ENCODE results near the gene TRPM2. TPM values are rescaled to one million over a fixed set of nuclear protein-coding genes. Genes with fewer than 3 reads are reported as not detected.

The TRPM2 gene
- total and polyA plus RNA-seq, 2 donors (not counting 1 experiment from before 2014, with no cell fraction given): not detected

DNA sequence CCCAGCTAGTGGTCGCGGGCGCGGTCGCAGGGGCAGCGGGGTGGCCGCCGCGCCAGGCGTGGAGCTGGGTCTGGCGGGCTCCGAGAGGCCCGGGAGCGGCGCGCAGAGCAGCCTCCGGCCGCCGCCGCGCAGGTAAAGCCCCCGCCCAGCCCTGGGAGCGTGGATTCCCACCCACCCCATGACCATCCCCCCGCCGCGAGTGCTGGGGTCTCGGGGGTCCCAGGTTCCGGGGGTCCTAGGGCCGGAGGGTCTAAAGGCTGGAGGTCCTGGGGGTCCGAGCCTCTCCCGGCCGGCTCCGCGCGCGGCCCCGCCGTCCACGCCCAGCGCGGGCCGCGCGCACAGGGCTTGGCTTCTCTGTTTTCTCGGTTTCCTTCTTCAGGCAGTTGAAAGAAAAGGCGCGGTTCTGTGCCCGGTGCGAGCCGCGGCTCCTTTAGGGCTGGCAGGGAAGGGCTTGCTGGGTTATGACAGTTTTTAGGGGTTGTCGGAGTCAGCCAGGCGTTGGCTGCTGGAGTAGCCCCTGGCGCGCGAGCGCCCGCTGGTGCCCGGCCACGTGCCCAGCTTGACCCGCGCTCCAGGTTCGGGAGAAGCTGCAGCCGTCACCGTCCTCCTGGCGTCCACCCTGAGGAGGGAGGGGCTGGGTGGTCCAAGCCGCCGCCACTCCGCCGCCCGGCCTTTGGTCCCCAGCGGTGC, 102.2 kb downstream of the TRPM2 start:
- Histone ChIP-seq H3K9me3 (ENCODE audit: control insufficient read depth, insufficient read depth, low read depth, low read length) (no peaks in the 10 kb centered on the region), H3K79me2 (ENCODE audit: control insufficient read depth, insufficient read depth, low read length) (no peaks in the 10 kb centered on the region), H3K27me3 (ENCODE audit: control insufficient read depth, insufficient read depth, low read length) (no peaks in the 10 kb centered on the region), H3K4me1 (ENCODE audit: control insufficient read depth, extremely low read depth, insufficient read depth, low read length) (no peaks in the 10 kb centered on the region), H3K4me3 (replicated peaks in 1 of 4; ENCODE audit: control extremely low read depth in 1 of 4, insufficient read depth in 1 of 4, low read depth in 3 of 4, low read length in 4 of 4) (peak overlapping the region in 3 of 4 experiments; percentile 7 to 48 (median 40)), H4K20me1 (ENCODE audit: control insufficient read depth, extremely low read depth, insufficient read depth, low read length) (no peaks in the 10 kb centered on the region), H3K4me2 (ENCODE audit: extremely low read depth, insufficient read depth, low read length) (no peak overlapping the region), H3K9ac (ENCODE audit: insufficient read depth, low read length) (no peak overlapping the region), H3K27ac (ENCODE audit: insufficient read depth, low read length) (no peak overlapping the region), H3K36me3 (ENCODE audit: control insufficient read depth, insufficient read depth, low read length) (no peaks in the 10 kb centered on the region), H2AFZ (ENCODE audit: low read length) (no peak overlapping the region)
- DNase-seq (ENCODE audit: low read depth in 2 of 2): peak; percentile 13 to 20
- no peak for TF ChIP-seq EZH2 (IDR thresholded peaks at IDR 0.05; ENCODE audit: low read length, missing control alignments)
- TF ChIP-seq, protein P1, sequence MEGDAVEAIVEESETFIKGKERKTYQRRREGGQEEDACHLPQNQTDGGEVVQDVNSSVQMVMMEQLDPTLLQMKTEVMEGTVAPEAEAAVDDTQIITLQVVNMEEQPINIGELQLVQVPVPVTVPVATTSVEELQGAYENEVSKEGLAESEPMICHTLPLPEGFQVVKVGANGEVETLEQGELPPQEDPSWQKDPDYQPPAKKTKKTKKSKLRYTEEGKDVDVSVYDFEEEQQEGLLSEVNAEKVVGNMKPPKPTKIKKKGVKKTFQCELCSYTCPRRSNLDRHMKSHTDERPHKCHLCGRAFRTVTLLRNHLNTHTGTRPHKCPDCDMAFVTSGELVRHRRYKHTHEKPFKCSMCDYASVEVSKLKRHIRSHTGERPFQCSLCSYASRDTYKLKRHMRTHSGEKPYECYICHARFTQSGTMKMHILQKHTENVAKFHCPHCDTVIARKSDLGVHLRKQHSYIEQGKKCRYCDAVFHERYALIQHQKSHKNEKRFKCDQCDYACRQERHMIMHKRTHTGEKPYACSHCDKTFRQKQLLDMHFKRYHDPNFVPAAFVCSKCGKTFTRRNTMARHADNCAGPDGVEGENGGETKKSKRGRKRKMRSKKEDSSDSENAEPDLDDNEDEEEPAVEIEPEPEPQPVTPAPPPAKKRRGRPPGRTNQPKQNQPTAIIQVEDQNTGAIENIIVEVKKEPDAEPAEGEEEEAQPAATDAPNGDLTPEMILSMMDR (conservative IDR thresholded peaks at IDR 0.05 in 1 of 2, IDR thresholded peaks at IDR 0.05 in 1 of 2; ENCODE audit: low read depth in 1 of 2, low read length in 2 of 2): peak in 1 of 2 donors; percentile 10

DNA sequence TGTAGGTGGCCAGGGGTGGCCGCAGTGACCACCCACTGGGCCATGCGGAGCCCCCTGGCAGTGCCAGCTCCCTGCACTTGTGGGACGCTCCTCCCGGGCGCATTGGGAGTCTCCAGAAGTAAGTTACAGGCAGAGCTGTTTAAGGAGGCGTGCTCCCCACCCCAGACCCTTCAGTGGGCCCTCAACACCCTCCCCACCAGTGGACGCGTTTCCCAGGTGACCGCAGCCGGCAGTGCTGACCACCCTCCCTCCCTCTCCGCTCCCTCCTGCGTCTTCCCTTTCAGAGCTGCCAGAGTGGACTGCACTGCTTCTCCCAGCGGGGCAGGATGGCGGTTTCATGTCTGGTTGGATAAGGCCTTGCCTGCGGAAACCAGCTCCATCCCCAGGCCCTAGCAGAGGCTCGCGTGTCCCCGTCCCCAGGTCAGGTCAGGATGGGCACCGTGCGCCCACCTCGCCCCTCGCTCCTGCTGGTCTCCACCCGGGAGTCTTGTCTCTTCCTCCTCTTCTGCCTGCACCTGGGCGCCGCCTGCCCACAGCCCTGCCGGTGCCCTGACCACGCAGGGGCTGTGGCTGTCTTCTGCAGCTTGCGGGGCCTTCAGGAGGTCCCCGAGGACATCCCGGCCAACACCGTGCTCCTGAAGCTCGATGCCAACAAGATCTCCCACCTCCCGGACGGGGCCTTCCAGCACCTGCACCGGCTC, 102.9 kb downstream of the TRPM2 start:
- Histone ChIP-seq H3K4me3 (replicated peaks in 1 of 4; ENCODE audit: control extremely low read depth in 1 of 4, insufficient read depth in 1 of 4, low read depth in 3 of 4, low read length in 4 of 4) (no peak overlapping the region), H3K27me3 (ENCODE audit: control insufficient read depth, insufficient read depth, low read length) (no peaks in the 10 kb centered on the region), H3K9ac (ENCODE audit: insufficient read depth, low read length) (no peak overlapping the region), H3K79me2 (ENCODE audit: control insufficient read depth, insufficient read depth, low read length) (no peaks in the 10 kb centered on the region), H4K20me1 (ENCODE audit: control insufficient read depth, extremely low read depth, insufficient read depth, low read length) (no peaks in the 10 kb centered on the region), H2AFZ (ENCODE audit: low read length) (no peak overlapping the region), H3K27ac (ENCODE audit: insufficient read depth, low read length) (no peak overlapping the region), H3K9me3 (ENCODE audit: control insufficient read depth, insufficient read depth, low read depth, low read length) (no peaks in the 10 kb centered on the region), H3K4me2 (ENCODE audit: extremely low read depth, insufficient read depth, low read length) (no peak overlapping the region), H3K36me3 (ENCODE audit: control insufficient read depth, insufficient read depth, low read length) (no peaks in the 10 kb centered on the region), H3K4me1 (ENCODE audit: control insufficient read depth, extremely low read depth, insufficient read depth, low read length) (no peaks in the 10 kb centered on the region)
- no peak for TF ChIP-seq EZH2 (IDR thresholded peaks at IDR 0.05; ENCODE audit: low read length, missing control alignments)
- TF ChIP-seq, protein P1 (conservative IDR thresholded peaks at IDR 0.05 in 1 of 2, IDR thresholded peaks at IDR 0.05 in 1 of 2; ENCODE audit: low read depth in 1 of 2, low read length in 2 of 2): no peak
- no peak for DNase-seq (ENCODE audit: low read depth in 2 of 2)

DNA sequence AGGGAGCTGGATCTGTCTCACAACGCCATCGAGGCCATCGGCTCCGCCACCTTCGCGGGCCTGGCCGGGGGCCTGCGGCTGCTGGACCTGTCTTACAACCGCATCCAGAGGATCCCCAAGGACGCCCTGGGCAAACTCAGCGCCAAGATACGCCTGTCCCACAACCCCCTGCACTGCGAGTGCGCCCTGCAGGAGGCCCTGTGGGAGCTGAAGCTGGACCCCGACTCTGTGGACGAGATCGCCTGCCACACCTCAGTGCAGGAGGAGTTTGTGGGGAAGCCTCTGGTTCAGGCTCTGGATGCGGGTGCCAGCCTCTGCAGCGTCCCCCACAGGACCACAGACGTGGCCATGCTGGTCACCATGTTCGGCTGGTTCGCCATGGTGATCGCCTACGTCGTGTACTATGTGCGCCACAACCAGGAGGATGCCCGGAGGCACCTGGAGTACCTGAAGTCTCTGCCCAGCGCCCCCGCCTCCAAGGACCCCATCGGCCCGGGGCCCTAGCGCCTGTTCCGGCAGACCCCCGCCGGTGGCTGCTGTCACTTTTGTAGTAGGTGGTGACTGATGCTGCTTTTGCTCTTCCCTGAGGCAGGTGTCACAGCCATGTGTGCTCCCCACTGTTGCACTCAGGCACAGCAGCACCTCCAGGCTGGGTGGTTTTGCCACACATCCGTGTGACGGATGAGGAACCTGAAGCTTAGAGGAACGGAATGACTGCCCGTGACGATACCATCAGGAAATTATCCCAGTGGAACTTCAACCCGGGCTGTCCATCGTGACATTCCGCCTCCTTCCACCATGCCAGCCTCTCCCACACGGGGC, 103.7 kb downstream of the TRPM2 start:
- no peaks in the 10 kb centered on the region for H4K20me1 ChIP-seq (ENCODE audit: control insufficient read depth, extremely low read depth, insufficient read depth, low read length)
- TF ChIP-seq, protein P1 (conservative IDR thresholded peaks at IDR 0.05 in 1 of 2, IDR thresholded peaks at IDR 0.05 in 1 of 2; ENCODE audit: low read depth in 1 of 2, low read length in 2 of 2): no peak
- no peak for TF ChIP-seq EZH2 (IDR thresholded peaks at IDR 0.05; ENCODE audit: low read length, missing control alignments)
- H3K79me2 ChIP-seq (ENCODE audit: control insufficient read depth, insufficient read depth, low read length): no peaks in the 10 kb centered on the region
- H3K36me3 ChIP-seq (ENCODE audit: control insufficient read depth, insufficient read depth, low read length): no peaks in the 10 kb centered on the region
- H3K9ac ChIP-seq (ENCODE audit: insufficient read depth, low read length): no peak overlapping the region
- no peak for DNase-seq (ENCODE audit: low read depth in 2 of 2)
- H3K4me3 ChIP-seq (replicated peaks in 1 of 4; ENCODE audit: control extremely low read depth in 1 of 4, insufficient read depth in 1 of 4, low read depth in 3 of 4, low read length in 4 of 4): no peak overlapping the region
- no peaks in the 10 kb centered on the region for H3K9me3 ChIP-seq (ENCODE audit: control insufficient read depth, insufficient read depth, low read depth, low read length)
- no peak overlapping the region for H3K27ac ChIP-seq (ENCODE audit: insufficient read depth, low read length)
- no peaks in the 10 kb centered on the region for H3K4me1 ChIP-seq (ENCODE audit: control insufficient read depth, extremely low read depth, insufficient read depth, low read length)
- no peaks in the 10 kb centered on the region for H3K27me3 ChIP-seq (ENCODE audit: control insufficient read depth, insufficient read depth, low read length)
- no peak overlapping the region for H3K4me2 ChIP-seq (ENCODE audit: extremely low read depth, insufficient read depth, low read length)
- no peak overlapping the region for H2AFZ ChIP-seq (ENCODE audit: low read length)
